K562 (cell line): ENCODE results near the gene SCAMP3. TPM values are rescaled to one million over a fixed set of nuclear protein-coding genes. Genes with fewer than 3 reads are reported as not detected.

Source experiments
- CXXC5 ChIP-seq: fragments of 250-450 bp; sonication (Bioruptor Pico); IDR thresholded peaks from 2 replicates; pipeline ENCODE4 v1.8.0; 2022; ENCODE audit warnings: inconsistent platforms, mild to moderate bottlenecking, moderate library complexity
- HMG20A ChIP-seq: fragments of 450-650 bp; formaldehyde crosslinking; conservative IDR thresholded peaks from 2 replicates; pipeline ENCODE4 v1.4.0; 2020; ENCODE audit warnings: mild to moderate bottlenecking, mixed read lengths
- HOXB6 ChIP-seq: fragments of 250-450 bp; sonication (Bioruptor Pico); IDR thresholded peaks from 2 replicates; pipeline ENCODE4 v1.5.1; 2022; ENCODE audit warnings: mild to moderate bottlenecking, borderline replicate concordance
- KLF1 ChIP-seq: fragments of 450-650 bp; IDR thresholded peaks from 2 replicates; pipeline ENCODE4 v1.6.1; 2016; ENCODE audit warnings: missing genetic modification characterization, missing compliant biosample characterization
- KLF10 ChIP-seq: fragments of 250-450 bp; sonication (Bioruptor Pico); IDR thresholded peaks from 2 replicates; pipeline ENCODE4 v1.6.1; 2021; ENCODE audit warnings: matching md5 sums
- MYC ChIP-seq, 2 experiments: fragments of 250-450 bp in 1 of 2; sonication (Bioruptor Pico) in 1 of 2; IDR thresholded peaks; 2 replicates each; pipeline versions ENCODE4 v1.5.1 to v1.6.1; 2012 to 2021; ENCODE audit warnings: low read depth in 2 of 2, borderline replicate concordance in 1 of 2, improper control_type of control experiment in 1 of 2, low read length in 1 of 2, mild to moderate bottlenecking in 1 of 2, moderate library complexity in 1 of 2
- NBN ChIP-seq: fragments of 450-650 bp; IDR thresholded peaks from 2 replicates; pipeline ENCODE4 v1.6.1; 2016; ENCODE audit warnings: low read depth, mild to moderate bottlenecking
- OTX1 ChIP-seq: fragments of 450-650 bp; formaldehyde crosslinking; IDR thresholded peaks from 2 replicates; pipeline ENCODE4 v1.4.0; 2022; ENCODE audit warnings: mild to moderate bottlenecking
- RBFOX2 ChIP-seq: fragments of 200-400 bp; formaldehyde crosslinking; IDR thresholded peaks from 2 replicates; pipeline ENCODE4 v1.6.1; 2017; ENCODE audit warnings: low read depth, mild to moderate bottlenecking, low read length, moderate library complexity
- TSC22D4 ChIP-seq: fragments of 450-650 bp; IDR thresholded peaks from 2 replicates; pipeline ENCODE4 v1.6.1; 2016; ENCODE audit warnings: missing genetic modification characterization, missing biosample characterization, control low read depth
- ZBTB9 ChIP-seq: fragments of 450-650 bp; formaldehyde crosslinking; IDR thresholded peaks from 2 replicates; pipeline ENCODE4 v1.4.0; 2020; ENCODE audit warnings: mild to moderate bottlenecking, moderate library complexity
- polyA plus RNA-seq, 8 experiments: library from polyadenylated mRNA; depleted of rRNA in 4 of 8; stranded (reverse) in 5 of 8; unstranded in 3 of 8; fragments of >200 nt; fragmentation: Nextera tagmentation in 2 of 8; fragmentation: Illumina TruSeq in 1 of 8; extraction: Ambion mirVana in 2 of 8; extraction: Trizol in 1 of 8; gene quantifications; 2 replicates each; pipeline versions ENCODE4 v1.2.1 to v1.2.3, GENCODE V29; 2011 to 2014; ENCODE audit warnings: inconsistent platforms in 1 of 8, missing spikeins in 1 of 8
- total RNA-seq, 7 experiments: library from RNA; depleted of rRNA in 6 of 7; stranded (reverse); fragments of >200 nt in 6 of 7; fragmentation: Illumina TruSeq in 2 of 7; extraction: Trizol in 2 of 7; gene quantifications; 2 replicates each; pipeline versions ENCODE4 v1.2.1 to v1.2.3, GENCODE V29; 2011 to 2021; ENCODE audit warnings: low replicate concordance in 1 of 7
- TF ChIP-seq, protein P1 (sequence below): fragments of 450-650 bp; formaldehyde crosslinking; IDR thresholded peaks from 2 replicates; pipeline ENCODE4 v1.4.0; 2020; ENCODE audit warnings: mild to moderate bottlenecking
- TF ChIP-seq, protein P2 (sequence below), 2 experiments: fragments of 450-650 bp; IDR thresholded peaks; 2 replicates each; pipeline ENCODE4 v1.6.1; 2016; ENCODE audit warnings: mild to moderate bottlenecking in 2 of 2, borderline replicate concordance in 1 of 2, low read depth in 1 of 2, moderate library complexity in 1 of 2
- TF ChIP-seq, protein P3 (sequence below): IDR thresholded peaks from 3 replicates; pipeline ENCODE4 v1.6.1; 2011; ENCODE audit warnings: borderline replicate concordance, mild to moderate bottlenecking; ENCODE audit not compliant: insufficient read length, insufficient read depth
- TF ChIP-seq, protein P4 (sequence below): sonication (generic); formaldehyde crosslinking; IDR thresholded peaks from 2 replicates; pipeline ENCODE4 v1.5.0; 2020; ENCODE audit warnings: missing genetic modification reagents

SCAMP3 gene
- total and polyA plus RNA-seq, 9 of the 15 experiments (the other 6 are each of a cell fraction or from before 2014, with no cell fraction given): 14.2 to 131 (median 86.1) TPM

DNA sequence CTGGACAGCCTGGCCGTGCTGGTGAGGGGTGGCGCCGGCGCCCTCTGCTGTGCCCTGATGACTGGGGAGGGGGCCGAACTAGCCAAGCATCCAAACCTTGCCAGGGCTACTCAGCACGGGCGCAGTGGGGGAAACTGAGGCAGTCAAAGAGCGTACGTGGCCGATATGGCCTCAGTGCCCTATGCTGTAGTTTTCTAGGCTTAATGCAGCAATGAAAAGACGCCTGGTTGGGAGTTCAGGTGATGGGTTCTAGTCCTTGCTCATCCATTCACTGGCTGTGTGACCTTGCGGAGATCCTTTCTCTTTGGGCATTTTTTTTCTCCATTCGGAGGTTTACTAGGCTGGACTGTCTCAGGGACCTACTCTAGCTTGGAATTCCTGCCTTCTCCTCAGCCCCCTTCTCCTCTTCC is 52.8 kb downstream of the SCAMP3 start (continued):
- TF ChIP-seq, protein P1, sequence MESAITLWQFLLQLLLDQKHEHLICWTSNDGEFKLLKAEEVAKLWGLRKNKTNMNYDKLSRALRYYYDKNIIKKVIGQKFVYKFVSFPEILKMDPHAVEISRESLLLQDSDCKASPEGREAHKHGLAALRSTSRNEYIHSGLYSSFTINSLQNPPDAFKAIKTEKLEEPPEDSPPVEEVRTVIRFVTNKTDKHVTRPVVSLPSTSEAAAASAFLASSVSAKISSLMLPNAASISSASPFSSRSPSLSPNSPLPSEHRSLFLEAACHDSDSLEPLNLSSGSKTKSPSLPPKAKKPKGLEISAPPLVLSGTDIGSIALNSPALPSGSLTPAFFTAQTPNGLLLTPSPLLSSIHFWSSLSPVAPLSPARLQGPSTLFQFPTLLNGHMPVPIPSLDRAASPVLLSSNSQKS: no peak
- no peak for TF ChIP-seq OTX1 (CRISPR knock-in tag)
- TF ChIP-seq, protein P2, sequence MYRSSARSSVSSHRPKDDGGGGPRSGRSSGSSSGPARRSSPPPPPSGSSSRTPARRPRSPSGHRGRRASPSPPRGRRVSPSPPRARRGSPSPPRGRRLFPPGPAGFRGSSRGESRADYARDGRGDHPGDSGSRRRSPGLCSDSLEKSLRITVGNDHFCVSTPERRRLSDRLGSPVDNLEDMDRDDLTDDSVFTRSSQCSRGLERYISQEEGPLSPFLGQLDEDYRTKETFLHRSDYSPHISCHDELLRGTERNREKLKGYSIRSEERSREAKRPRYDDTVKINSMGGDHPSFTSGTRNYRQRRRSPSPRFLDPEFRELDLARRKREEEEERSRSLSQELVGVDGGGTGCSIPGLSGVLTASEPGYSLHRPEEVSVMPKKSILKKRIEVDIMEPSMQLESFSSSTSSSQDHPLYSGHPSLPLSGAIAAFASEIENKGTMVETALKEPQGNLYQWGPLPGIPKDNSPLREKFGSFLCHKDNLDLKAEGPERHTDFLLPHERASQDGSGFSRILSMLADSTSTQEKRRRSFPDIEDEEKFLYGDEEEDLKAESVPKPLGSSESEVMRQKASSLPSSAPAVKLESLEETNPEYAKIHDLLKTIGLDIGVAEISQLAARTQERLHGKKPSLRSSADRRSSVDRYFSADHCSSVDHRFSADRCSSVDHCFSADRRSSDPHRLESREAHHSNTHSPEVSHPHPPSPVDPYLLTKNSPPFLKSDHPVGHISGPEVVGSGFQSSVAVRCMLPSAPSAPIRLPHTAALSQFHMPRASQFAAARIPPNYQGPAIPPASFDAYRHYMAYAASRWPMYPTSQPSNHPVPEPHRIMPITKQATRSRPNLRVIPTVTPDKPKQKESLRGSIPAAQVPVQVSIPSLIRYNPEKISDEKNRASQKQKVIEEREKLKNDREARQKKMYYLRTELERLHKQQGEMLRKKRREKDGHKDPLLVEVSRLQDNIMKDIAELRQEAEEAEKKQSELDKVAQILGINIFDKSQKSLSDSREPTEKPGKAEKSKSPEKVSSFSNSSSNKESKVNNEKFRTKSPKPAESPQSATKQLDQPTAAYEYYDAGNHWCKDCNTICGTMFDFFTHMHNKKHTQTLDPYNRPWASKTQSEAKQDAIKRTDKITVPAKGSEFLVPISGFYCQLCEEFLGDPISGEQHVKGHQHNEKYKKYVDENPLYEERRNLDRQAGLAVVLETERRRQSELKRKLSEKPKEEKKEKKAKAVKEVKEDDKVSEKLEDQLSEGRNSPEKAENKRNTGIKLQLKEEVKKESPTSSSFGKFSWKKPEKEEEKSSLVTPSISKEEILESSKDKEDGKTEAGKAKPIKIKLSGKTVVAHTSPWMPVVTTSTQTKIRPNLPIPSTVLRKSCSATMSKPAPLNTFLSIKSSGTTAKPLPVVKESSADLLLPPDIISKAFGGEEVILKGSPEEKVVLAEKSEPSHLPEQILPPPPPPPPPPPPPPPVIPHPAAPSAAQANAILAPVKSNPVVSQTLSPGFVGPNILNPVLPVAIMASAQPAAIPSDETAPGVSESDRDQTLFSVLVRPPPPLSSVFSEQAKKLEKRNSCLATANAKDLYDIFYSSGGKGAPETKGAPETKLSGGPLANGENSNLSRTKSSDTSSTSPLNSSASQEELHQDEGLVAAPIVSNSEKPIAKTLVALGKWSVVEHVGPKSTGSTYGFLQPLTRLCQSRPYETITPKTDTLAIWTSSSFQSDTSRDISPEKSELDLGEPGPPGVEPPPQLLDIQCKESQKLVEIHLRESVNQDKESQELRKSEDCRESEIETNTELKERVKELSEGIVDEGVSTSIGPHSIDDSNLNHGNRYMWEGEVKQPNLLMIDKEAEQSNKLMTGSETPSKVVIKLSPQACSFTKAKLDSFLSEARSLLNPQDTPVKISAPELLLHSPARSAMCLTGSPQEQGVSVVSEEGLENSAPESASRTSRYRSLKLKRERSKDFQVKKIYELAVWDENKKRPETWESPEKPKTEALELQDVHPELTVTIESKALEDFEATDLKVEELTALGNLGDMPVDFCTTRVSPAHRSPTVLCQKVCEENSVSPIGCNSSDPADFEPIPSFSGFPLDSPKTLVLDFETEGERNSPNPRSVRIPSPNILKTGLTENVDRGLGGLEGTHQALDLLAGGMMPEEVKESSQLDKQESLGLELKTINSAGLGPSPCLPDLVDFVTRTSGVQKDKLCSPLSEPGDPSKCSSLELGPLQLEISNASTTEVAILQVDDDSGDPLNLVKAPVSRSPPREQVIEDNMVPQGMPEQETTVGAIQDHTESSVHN (IDR thresholded peaks at IDR 0.05; ENCODE audit: borderline replicate concordance in 1 of 2, low read depth in 1 of 2): no peak
- TF ChIP-seq HMG20A (CRISPR knock-in tag): no peak
- TF ChIP-seq, protein P3, sequence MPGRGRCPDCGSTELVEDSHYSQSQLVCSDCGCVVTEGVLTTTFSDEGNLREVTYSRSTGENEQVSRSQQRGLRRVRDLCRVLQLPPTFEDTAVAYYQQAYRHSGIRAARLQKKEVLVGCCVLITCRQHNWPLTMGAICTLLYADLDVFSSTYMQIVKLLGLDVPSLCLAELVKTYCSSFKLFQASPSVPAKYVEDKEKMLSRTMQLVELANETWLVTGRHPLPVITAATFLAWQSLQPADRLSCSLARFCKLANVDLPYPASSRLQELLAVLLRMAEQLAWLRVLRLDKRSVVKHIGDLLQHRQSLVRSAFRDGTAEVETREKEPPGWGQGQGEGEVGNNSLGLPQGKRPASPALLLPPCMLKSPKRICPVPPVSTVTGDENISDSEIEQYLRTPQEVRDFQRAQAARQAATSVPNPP: no peak
- no peak for TF ChIP-seq TSC22D4
- TF ChIP-seq CXXC5: no peak
- TF ChIP-seq HOXB6: no peak
- 0 out of 2 replicates have a peak, but pooled peaks have one; percentile 18 for TF ChIP-seq ZBTB9 (CRISPR knock-in tag)
- no peak for TF ChIP-seq MYC (IDR thresholded peaks at IDR 0.05; ENCODE audit: low read depth, low read length)
- TF ChIP-seq MYC (CRISPR knock-in tag; IDR thresholded peaks at IDR 0.05; ENCODE audit: borderline replicate concordance, low read depth): no peak
- no peak for TF ChIP-seq NBN
- no peak for TF ChIP-seq RBFOX2
- TF ChIP-seq KLF1 (tag): no peak
- TF ChIP-seq, protein P4, sequence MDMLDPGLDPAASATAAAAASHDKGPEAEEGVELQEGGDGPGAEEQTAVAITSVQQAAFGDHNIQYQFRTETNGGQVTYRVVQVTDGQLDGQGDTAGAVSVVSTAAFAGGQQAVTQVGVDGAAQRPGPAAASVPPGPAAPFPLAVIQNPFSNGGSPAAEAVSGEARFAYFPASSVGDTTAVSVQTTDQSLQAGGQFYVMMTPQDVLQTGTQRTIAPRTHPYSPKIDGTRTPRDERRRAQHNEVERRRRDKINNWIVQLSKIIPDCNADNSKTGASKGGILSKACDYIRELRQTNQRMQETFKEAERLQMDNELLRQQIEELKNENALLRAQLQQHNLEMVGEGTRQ: no peak
- TF ChIP-seq KLF10 (CRISPR knock-in tag): no peak
